ENCODE measurements around the gene ARAP1. TPM values are rescaled to one million over a fixed set of nuclear protein-coding genes. Genes with fewer than 3 reads are reported as not detected.

The ARAP1 gene
- total RNA-seq, 1 donor from 2014 or later, result 81.5 TPM

GRCh38 chr11:72652873-72653630 is 99.2 kb downstream of the ARAP1 start:
- Mint-ChIP-seq H3K9me3 (no peaks in the 10 kb centered on the region), H3K4me3 (no peak overlapping the region), H3K4me1 (no peaks in the 10 kb centered on the region), H3K27me3 (peaks cover 5% of the 10 kb centered on the region), H3K36me3 (ENCODE audit: low read depth) (no peaks in the 10 kb centered on the region), H3K27ac (peak overlapping the region; percentile 50)
- intact Hi-C loops (cut with micrococcal nuclease), result no loop called here
- no peak for DNase-seq

- Mint-ChIP-seq H3K27me3 (peaks cover 5% of the 10 kb centered on the region), H3K36me3 (ENCODE audit: low read depth) (no peaks in the 10 kb centered on the region), H3K4me1 (no peaks in the 10 kb centered on the region), H3K27ac (no peak overlapping the region), H3K9me3 (no peaks in the 10 kb centered on the region), H3K4me3 (no peak overlapping the region)
- no peak for DNase-seq
- intact Hi-C loops (cut with micrococcal nuclease), result no loop called here
Measured at GRCh38 chr11:72652133-72652532, 100.1 kb downstream of the ARAP1 start.

GRCh38 chr11:72649215-72649976 is 102.8 kb downstream of the ARAP1 start:
- H3K4me3 Mint-ChIP-seq, result no peak overlapping the region
- intact Hi-C loops (cut with micrococcal nuclease), result no loop called here
- no peak for DNase-seq
- H3K36me3 Mint-ChIP-seq (ENCODE audit: low read depth), result no peaks in the 10 kb centered on the region
- H3K4me1 Mint-ChIP-seq, result no peaks in the 10 kb centered on the region
- H3K9me3 Mint-ChIP-seq, result no peaks in the 10 kb centered on the region
- H3K27me3 Mint-ChIP-seq, result peaks cover 5% of the 10 kb centered on the region
- H3K27ac Mint-ChIP-seq, result no peak overlapping the region

GRCh38 chr11:72648384-72649136 is 103.6 kb downstream of the ARAP1 start:
- Mint-ChIP-seq H3K36me3 (ENCODE audit: low read depth) (no peaks in the 10 kb centered on the region), H3K9me3 (no peaks in the 10 kb centered on the region), H3K27ac (no peak overlapping the region), H3K4me1 (no peaks in the 10 kb centered on the region), H3K27me3 (peaks cover 9% of the 10 kb centered on the region), H3K4me3 (no peak overlapping the region)
- no peak for DNase-seq
- intact Hi-C loops (cut with micrococcal nuclease), result no loop called here

- Mint-ChIP-seq H3K4me3 (no peak overlapping the region), H3K36me3 (ENCODE audit: low read depth) (no peaks in the 10 kb centered on the region), H3K4me1 (no peaks in the 10 kb centered on the region), H3K27me3 (peaks cover 11% of the 10 kb centered on the region), H3K9me3 (no peaks in the 10 kb centered on the region), H3K27ac (no peak overlapping the region)
- no peak for DNase-seq
- intact Hi-C loops (cut with micrococcal nuclease), result no loop called here
Measured at GRCh38 chr11:72647882-72648281, 104.3 kb downstream of the ARAP1 start.

- intact Hi-C loops (cut with micrococcal nuclease), result no loop called here
- Mint-ChIP-seq H3K9me3 (no peaks in the 10 kb centered on the region), H3K27ac (no peak overlapping the region), H3K4me3 (no peak overlapping the region), H3K4me1 (no peaks in the 10 kb centered on the region), H3K27me3 (peaks cover 11% of the 10 kb centered on the region), H3K36me3 (ENCODE audit: low read depth) (no peaks in the 10 kb centered on the region)
- no peak for DNase-seq
Measured at GRCh38 chr11:72646472-72646871, 105.7 kb downstream of the ARAP1 start.

GRCh38 chr11:72646024-72646423 is 106.2 kb downstream of the ARAP1 start:
- Mint-ChIP-seq H3K9me3 (no peaks in the 10 kb centered on the region), H3K27ac (no peak overlapping the region), H3K4me3 (no peak overlapping the region), H3K36me3 (ENCODE audit: low read depth) (no peaks in the 10 kb centered on the region), H3K27me3 (peaks cover 11% of the 10 kb centered on the region), H3K4me1 (no peaks in the 10 kb centered on the region)
- intact Hi-C loops (cut with micrococcal nuclease), result no loop called here
- no peak for DNase-seq

GRCh38 chr11:72643547-72643946 is 108.7 kb downstream of the ARAP1 start:
- Mint-ChIP-seq H3K4me3 (peak overlapping the region; percentile 51), H3K9me3 (no peaks in the 10 kb centered on the region), H3K27ac (no peak overlapping the region), H3K4me1 (no peaks in the 10 kb centered on the region), H3K27me3 (peaks cover 7% of the 10 kb centered on the region), H3K36me3 (ENCODE audit: low read depth) (no peaks in the 10 kb centered on the region)
- DNase-seq, result no peak
- intact Hi-C loops (cut with micrococcal nuclease), result loop anchor here (1.0 kb wide), 2 partner anchors 58 to 172 kb away; no protein-coding TSS in a partner anchor

- Mint-ChIP-seq H3K4me3 (peak overlapping the region; percentile 63), H3K4me1 (no peaks in the 10 kb centered on the region), H3K9me3 (no peaks in the 10 kb centered on the region), H3K27ac (no peak overlapping the region), H3K27me3 (peaks cover 7% of the 10 kb centered on the region), H3K36me3 (ENCODE audit: low read depth) (no peaks in the 10 kb centered on the region)
- peak; percentile 92 for DNase-seq
- intact Hi-C loops (cut with micrococcal nuclease), result loop anchor here (1.0 kb wide), 2 partner anchors 58 to 172 kb away; no protein-coding TSS in a partner anchor
Measured at GRCh38 chr11:72642884-72643522, 109.2 kb downstream of the ARAP1 start.

GRCh38 chr11:72642043-72642883 is 109.9 kb downstream of the ARAP1 start:
- DNase-seq, result peak; percentile 70
- intact Hi-C loops (cut with micrococcal nuclease), result no loop called here
- Mint-ChIP-seq H3K27ac (no peak overlapping the region), H3K27me3 (peaks cover 7% of the 10 kb centered on the region), H3K36me3 (ENCODE audit: low read depth) (no peaks in the 10 kb centered on the region), H3K4me3 (peak overlapping the region; percentile 63), H3K4me1 (no peaks in the 10 kb centered on the region), H3K9me3 (no peaks in the 10 kb centered on the region)

GRCh38 chr11:72641522-72642042 is 110.6 kb downstream of the ARAP1 start:
- Mint-ChIP-seq H3K4me3 (no peak overlapping the region), H3K9me3 (no peaks in the 10 kb centered on the region), H3K4me1 (no peaks in the 10 kb centered on the region), H3K36me3 (ENCODE audit: low read depth) (no peaks in the 10 kb centered on the region), H3K27ac (no peak overlapping the region), H3K27me3 (peaks cover 8% of the 10 kb centered on the region)
- no peak for DNase-seq
- intact Hi-C loops (cut with micrococcal nuclease), result no loop called here

- no peak overlapping the region for H3K27ac Mint-ChIP-seq
- peaks cover 16% of the 10 kb centered on the region for H3K27me3 Mint-ChIP-seq
- DNase-seq, result no peak
- H3K9me3 Mint-ChIP-seq, result no peaks in the 10 kb centered on the region
- no peaks in the 10 kb centered on the region for H3K36me3 Mint-ChIP-seq (ENCODE audit: low read depth)
- no peak overlapping the region for H3K4me3 Mint-ChIP-seq
- H3K4me1 Mint-ChIP-seq, result no peaks in the 10 kb centered on the region
- intact Hi-C loops (cut with micrococcal nuclease), result no loop called here
Measured at GRCh38 chr11:72639502-72640375, 112.5 kb downstream of the ARAP1 start.
